SW 1271 (cell line): Measurements from ENCODE around the gene DLG2.

Source experiments
- DNase-seq, 2 experiments: peaks; one replicate each; lab custom pipeline; 2025; lab: John Stamatoyannopoulos, UW

The DLG2 gene

DNA sequence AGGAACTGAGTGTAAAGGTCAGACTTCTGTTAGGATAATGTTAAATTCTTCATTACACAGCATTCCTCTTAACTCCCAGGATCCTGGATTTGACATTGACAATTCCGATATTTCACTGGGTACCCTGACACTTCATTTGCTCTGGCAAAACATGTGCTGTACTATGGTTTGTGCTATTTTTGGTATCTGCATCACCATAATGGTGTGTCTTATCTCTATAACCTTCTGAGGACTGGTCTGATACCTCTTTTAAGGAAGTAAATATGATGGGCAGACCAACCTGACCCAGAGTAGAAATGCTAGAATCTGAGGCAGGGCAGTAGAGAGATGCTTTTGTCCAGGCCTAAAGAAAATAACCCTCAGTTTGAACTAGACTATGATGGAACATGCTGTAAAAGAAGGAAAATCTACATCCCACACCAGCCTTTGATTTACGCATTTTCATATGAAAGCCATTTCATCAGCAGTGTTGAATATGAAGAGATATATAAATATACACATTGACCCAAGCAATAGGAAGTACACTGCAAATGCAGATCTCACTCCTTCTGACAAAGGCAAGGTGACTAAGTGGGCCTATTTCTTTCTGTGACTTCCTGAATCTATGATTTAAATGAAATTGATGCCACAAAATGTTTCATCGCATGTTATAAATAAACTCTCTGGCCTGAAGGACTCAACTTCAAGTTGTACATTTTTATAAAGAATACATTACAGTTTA lies 966.7 kb downstream of the DLG2 start:
- DNase-seq, result no peak

DNA sequence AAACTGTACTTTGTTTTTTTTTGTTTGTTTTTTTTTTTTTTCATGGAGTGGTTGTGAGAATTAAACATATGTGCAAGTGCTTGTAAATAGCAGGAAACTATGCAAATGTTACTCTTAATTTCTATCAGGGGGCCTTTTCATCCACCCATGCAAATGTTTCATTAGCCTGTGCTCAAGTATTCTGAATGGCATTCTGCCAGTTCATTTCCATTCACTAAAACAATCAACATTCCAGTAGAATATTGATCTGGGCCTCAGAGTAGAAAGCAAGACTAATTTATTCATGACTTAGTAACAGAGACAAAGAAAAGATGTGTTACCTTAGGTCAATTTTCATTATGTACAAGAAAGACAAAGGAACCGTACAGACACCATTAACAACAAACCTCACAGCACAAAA lies 971.4 kb downstream of the DLG2 start:
- DNase-seq, result no peak

- no peak for DNase-seq
These were observed 978.7 kb downstream of the DLG2 start for GRCh38 chr11:84648471-84648870.

DNA sequence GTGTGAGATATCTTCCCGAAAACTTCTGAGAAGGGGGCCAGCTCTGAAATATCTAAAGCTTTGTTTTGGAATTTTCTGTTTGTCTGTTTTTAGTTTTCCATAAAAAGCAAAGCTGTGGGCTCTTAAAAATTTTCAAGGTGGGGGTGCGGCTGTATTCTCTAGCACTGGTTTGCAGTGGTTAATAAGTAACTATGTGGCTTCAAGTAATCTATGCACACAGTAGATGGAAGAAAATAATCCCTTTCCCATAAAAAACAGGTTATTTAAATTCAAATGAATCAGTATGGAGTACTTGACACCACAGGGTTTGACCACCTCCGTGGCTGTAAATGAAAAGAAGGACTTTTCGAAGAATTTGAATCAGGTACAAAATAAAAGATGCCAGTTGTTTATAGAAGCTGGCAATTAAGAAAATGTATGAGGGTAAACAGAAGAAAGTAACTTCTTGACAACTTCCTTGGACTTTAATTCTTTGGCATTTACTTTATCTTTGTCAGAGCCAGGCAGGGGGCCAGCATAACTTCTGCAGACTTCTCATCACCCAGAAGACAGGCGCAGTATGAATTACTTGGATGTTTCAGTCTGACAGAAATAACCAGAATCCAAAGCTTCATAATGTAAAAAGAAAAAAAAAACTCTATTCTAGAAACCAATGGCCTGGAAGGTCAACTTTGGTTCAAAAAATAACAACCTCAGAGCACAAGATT lies 981.0 kb downstream of the DLG2 start:
- no peak for DNase-seq

DNA sequence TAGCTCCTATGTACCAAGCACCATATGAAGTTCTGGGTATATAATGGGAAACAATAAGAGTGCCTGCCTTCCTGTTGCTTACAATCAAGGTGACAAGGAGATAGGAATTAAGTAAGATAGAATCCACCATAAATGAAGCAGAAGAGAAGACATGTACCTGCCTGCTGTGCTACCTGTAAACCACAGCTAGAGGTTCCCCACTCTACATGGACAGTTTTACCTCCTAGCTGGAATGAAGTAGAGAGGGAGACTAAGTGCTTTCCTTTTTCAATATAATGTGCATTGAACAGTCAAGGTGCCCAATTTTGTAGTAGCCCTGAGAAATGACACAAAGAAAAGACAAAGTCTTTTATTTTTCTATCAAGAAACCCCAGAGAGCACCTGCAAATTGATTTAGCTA lies 984.6 kb downstream of the DLG2 start:
- no peak for DNase-seq

- no peak for DNase-seq
These were observed 992.8 kb downstream of the DLG2 start for GRCh38 chr11:84634309-84634708.

DNA sequence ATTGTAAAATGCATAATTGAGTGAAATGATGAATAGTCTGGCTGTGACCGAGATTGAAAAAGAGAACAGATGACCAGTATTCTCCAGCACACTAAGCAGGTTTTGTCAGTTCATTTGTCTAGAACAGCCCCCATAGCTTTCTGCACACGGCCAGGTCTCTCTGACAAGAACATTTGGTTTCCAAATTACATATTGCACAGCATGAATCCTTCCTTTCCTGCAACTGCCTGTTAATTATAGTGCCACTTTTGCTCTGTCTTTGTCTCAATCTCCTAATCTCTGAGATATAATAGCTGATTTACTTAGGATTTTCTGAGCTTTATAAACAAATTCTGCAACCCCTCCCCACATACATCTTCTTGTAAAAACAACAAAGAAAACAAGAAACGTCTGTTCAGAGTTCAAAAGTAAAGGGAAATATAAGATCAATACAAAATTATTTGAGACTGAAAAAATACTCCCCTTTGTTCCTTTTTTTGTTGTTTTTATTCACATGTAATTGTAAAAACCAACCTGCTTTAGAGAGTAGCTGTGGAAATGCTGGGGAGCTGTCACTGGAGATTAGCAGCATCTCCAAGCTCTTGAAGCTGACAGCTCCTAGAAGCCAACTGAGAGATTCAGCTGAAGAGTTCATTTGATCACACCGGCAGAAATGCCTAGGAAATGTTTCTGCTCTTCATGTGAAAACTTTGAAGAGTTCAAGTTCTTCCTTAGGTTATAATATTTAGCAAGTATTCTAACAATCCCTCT lies 998.1 kb downstream of the DLG2 start:
- DNase-seq, result no peak

DNA sequence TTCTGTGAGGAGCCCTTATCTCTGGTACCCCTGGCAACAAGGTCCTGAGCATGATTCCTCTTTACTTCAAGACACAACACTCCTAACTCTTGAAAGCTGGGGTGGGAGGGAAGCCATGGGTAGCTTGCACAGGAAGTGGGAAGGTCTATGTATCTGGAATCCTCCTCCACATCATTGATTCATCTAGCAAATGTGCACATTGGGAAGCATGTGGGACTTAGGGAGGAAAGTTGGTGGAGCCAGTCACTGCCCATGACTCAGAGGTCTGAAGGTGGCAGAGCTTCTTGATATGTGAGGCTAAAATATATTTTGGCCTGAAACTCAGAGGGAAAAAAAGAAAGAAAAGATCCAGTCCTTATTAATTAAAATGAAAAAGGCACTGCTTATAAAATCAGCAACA lies 1000.9 kb downstream of the DLG2 start:
- DNase-seq, result no peak

DNA sequence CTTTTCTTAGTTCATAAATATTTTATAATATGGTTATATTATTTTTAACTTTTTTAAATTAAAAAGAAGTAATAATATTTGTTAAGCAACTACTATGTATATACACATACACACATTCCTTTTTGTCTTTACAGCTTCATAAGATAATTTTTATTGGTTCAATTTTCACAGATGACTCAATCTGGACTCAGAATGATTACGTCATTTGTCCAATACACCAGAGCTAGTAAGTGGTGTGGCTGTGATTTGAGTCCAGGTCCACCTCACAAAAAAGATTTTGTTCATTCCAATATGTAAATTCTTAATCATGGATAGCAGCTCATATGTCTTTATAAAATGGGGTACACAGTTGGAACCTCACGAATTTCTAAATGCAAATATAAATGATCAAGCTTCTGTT lies 1014.5 kb downstream of the DLG2 start:
- DNase-seq, result no peak

- DNase-seq, result no peak
These were observed 1018.3 kb downstream of the DLG2 start for GRCh38 chr11:84608837-84609196.

DNA sequence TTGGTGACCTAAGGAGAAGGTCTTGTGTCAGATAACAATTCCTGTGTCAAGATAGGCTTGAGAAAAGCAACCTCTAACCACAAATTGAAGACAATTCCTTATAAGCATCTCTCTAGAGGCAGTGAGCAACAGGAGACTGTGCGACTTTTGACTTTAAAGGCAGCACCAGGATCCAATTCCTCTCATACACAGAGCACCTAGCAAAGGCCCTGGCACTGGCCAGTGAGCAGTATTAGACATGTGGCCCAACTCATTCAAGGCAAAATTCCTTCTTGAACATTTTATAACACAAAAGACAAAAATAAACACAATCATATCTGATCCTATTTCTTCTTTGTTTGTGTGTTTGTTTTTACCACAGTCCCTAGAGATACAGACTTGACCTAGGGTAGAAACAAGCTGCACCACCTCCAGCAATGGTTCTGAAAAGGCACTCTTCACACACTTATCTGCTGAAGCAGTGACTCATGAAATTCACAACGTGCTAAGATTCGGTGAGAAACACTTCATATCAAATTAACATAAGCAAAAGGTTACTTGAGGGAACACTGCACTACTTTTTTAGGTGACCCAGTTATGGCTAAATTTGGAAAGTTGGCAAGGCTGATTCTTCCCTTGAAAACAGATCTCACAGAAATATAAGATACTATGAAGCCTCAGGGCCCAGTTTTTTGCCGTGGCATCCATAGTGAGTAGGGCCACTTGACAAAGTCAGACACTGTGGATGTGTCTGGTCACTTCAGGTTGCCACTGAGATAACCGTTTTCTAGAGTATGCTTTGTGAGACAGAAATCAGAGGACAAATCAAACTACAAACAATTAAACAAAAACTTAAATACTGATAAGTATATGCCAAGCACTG lies 1018.9 kb downstream of the DLG2 start:
- DNase-seq, result no peak

DNA sequence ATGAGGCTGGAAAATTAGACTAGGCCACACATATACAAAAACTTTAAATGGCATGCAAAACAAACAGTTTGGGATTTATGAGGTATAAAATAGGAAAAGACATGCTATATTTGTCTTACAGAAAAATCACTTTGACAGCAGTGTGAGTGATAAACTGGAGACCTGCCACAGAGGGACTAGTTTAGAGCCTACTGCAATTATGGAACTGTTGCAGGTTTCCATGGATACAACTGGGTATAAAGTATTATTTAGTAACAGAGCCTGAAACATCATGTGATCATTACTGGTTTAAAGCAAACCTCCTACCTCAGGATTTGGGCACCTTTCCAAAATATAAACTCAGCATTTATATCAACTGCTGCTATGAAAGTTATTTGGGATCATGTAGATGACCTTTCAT lies 1032.5 kb downstream of the DLG2 start:
- no peak for DNase-seq

DNA sequence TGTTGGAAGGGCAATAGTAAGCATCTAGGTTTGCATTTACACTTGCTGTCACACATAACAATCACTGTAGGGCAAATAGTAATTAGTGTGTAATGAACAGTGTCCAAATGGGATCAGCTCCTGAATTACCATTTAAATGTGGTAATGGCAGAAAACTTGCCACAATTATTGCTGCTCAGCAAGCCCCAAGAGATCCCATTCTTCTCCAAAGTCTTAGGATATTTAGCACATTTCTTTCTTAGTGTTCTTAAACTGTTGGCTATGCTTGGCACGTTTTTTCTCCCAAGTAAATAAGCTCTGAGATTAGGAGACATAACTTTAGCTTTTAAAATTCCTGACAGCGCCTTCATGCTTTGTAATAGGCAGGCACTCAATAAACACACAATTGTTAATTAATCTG lies 1037.0 kb downstream of the DLG2 start:
- DNase-seq, result no peak

GRCh38 chr11:84588131-84588829 lies 1038.9 kb downstream of the DLG2 start:
- no peak for DNase-seq

GRCh38 chr11:84583106-84583505 lies 1044.0 kb downstream of the DLG2 start:
- no peak for DNase-seq

DNA sequence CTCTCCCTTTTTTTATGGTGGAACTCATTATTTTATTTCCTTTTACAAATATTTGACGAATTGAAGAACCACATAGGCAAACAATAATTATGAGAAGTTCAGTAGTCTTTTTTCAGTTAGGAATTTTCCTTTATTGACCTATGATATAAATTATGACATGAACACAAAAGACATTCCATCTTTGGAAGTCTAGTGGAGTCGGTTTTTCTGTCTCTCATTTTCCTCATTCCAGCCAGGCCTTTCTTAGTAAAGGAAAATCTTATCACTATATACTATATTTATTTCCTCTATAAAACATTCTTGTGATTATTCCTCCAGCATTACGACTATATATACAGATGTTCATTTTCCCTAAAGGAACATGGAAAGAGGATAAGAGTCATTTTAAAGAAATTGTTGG lies 1046.1 kb downstream of the DLG2 start:
- no peak for DNase-seq

- no peak for DNase-seq
These were observed 1046.7 kb downstream of the DLG2 start for GRCh38 chr11:84580428-84580827.

- DNase-seq, result no peak
These were observed 1053.3 kb downstream of the DLG2 start for GRCh38 chr11:84573868-84574267.

DNA sequence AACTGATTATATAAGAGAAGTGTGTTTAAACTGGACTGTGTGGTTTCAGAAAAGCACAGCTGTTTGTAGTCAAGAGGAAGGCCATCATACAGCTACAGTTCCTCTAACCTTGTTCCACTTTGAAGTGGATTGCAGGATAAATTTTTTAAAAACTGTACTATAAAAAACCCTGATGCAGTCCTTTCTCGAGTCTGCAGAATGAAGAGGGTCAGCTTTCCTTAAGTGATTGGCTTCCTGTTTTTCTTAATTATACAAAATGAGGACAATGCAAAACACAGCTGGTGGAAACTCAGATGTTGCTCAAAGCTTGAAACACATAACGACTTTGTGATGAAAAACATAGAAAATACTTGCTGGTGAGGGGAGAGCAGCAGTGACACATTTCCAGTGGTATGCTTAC lies 1060.5 kb downstream of the DLG2 start:
- DNase-seq, result no peak

DNA sequence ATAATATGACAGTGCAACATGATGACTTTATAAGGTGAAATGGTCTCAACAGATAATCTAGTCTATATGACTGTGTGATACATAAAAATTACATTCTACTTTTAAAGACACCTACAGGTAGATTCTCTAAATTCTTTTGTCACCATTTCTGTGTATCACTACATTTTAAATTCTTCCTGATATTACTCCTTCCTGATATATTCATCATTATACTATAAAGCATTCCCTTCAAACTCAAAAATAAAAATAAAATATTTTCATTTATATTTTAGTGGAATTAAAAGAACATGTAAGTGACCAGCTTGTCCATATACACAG lies 1062.3 kb downstream of the DLG2 start:
- no peak for DNase-seq

GRCh38 chr11:84564180-84564866 lies 1062.8 kb downstream of the DLG2 start:
- peak; percentile 3 to 38 for DNase-seq
